Astrocyte (in vitro differentiated cells and primary cell): ENCODE measurements around the gene LRTM2.

Experiments used
- CTCF ChIP-seq: IDR thresholded peaks from 2 replicates; pipeline ENCODE4 v1.5.1; 2011; ENCODE audit warnings: low read depth, mild to moderate bottlenecking, inconsistent platforms, low read length, moderate library complexity; ENCODE audit not compliant: insufficient read depth
- EZH2 ChIP-seq: IDR thresholded peaks from 2 replicates; pipeline ENCODE4 v1.6.1; 2012; ENCODE audit warnings: mild to moderate bottlenecking, low read length, inconsistent platforms; ENCODE audit not compliant: insufficient read depth

- TF ChIP-seq EZH2 = no peak
- no peak for TF ChIP-seq CTCF
These were observed 34.9 kb downstream of the LRTM2 start for GRCh38 chr12:1855241-1855640.
